HEK293 (cell line): Measurements from ENCODE around the gene RPL10.

Experiments
- CTCF ChIA-PET: fragments of 350-600 bp; formaldehyde crosslinking; extraction: SDS; loops from one replicate; lab custom pipeline; 2021; ENCODE audit warnings: antibody characterized with exemption; lab: Yijun Ruan, JAX
- POLR2A ChIA-PET: fragments of 300-600 bp; formaldehyde crosslinking; extraction: SDS; loops from one replicate; lab custom pipeline; 2020; ENCODE audit warnings: antibody characterized with exemption, inconsistent platforms; lab: Yijun Ruan, JAX
- H3K27ac ChIP-seq: fragments of 200-500 bp; sonication (Bioruptor generic); 2 replicates; pipeline ENCODE4 v1.5.1; 2014; ENCODE audit warnings: low read depth, low read length, control low read depth, inconsistent platforms; ENCODE audit errors: extremely low read depth
- H3K36me3 ChIP-seq, 2 experiments: fragments of 200-500 bp in 1 of 2; sonication (Bioruptor generic) in 1 of 2; 1 replicate in 1 of 2; 2 replicates in 1 of 2; pipeline ENCODE4 v1.5.1; 2014 to 2017; ENCODE audit warnings: inconsistent platforms in 2 of 2, low read length in 2 of 2; ENCODE audit not compliant: control insufficient read depth in 2 of 2, insufficient read depth in 1 of 2
- H3K4me1 ChIP-seq: fragments of 200-500 bp; sonication (Bioruptor generic); 2 replicates; pipeline ENCODE4 v1.5.1; 2014; ENCODE audit warnings: mild to moderate bottlenecking, low read length, inconsistent platforms; ENCODE audit not compliant: control insufficient read depth, insufficient read depth
- H3K4me3 ChIP-seq: 2 replicates; pipeline ENCODE4 v1.5.1; 2011; ENCODE audit warnings: low read depth, mild to moderate bottlenecking, control low read depth, low read length, moderate library complexity
- H3K9me3 ChIP-seq: fragments of 200-500 bp; sonication (Bioruptor generic); 2 replicates; pipeline ENCODE4 v1.5.1; 2014; ENCODE audit warnings: low read depth, low read length, inconsistent platforms; ENCODE audit not compliant: control insufficient read depth, insufficient read depth
- BCL11B ChIP-seq: fragments of 450-650 bp; formaldehyde crosslinking; IDR thresholded peaks from 2 replicates; pipeline ENCODE4 v1.5.1; 2016; ENCODE audit warnings: low read depth, missing biosample characterization, missing genetic modification characterization
- GLI4 ChIP-seq: fragments of 450-650 bp; formaldehyde crosslinking; IDR thresholded peaks from 2 replicates; pipeline ENCODE4 v1.5.1; 2016; ENCODE audit warnings: missing biosample characterization, missing genetic modification characterization
- HIC1 ChIP-seq: fragments of 450-650 bp; formaldehyde crosslinking; IDR thresholded peaks from 2 replicates; pipeline ENCODE4 v1.5.1; 2016; ENCODE audit warnings: missing biosample characterization, missing genetic modification characterization
- KLF8 ChIP-seq: fragments of 450-650 bp; formaldehyde crosslinking; IDR thresholded peaks from 2 replicates; pipeline ENCODE4 v1.5.1; 2016; ENCODE audit warnings: missing biosample characterization, missing genetic modification characterization
- MYNN ChIP-seq: fragments of 450-650 bp; formaldehyde crosslinking; IDR thresholded peaks from 2 replicates; pipeline ENCODE4 v1.5.1; 2016; ENCODE audit warnings: missing biosample characterization, missing genetic modification characterization, borderline replicate concordance
- PRDM1 ChIP-seq: fragments of 450-650 bp; formaldehyde crosslinking; IDR thresholded peaks from 2 replicates; pipeline ENCODE4; 2016; ENCODE audit warnings: missing biosample characterization, missing genetic modification characterization
- WT1 ChIP-seq: fragments of 450-650 bp; formaldehyde crosslinking; IDR thresholded peaks from 2 replicates; pipeline ENCODE4 v1.5.1; 2016; ENCODE audit warnings: missing biosample characterization, missing genetic modification characterization
- ZNF133 ChIP-seq: fragments of 450-650 bp; formaldehyde crosslinking; IDR thresholded peaks from 2 replicates; pipeline ENCODE4 v1.5.1; 2016; ENCODE audit warnings: missing biosample characterization, missing genetic modification characterization
- ZNF16 ChIP-seq: fragments of 450-650 bp; formaldehyde crosslinking; IDR thresholded peaks from 2 replicates; pipeline ENCODE4 v1.5.1; 2016; ENCODE audit warnings: low read depth, missing biosample characterization, missing genetic modification characterization
- ZNF24 ChIP-seq: fragments of 450-650 bp; formaldehyde crosslinking; IDR thresholded peaks from 2 replicates; pipeline ENCODE4 v1.5.1; 2016; ENCODE audit warnings: missing biosample characterization, missing genetic modification characterization
- ZNF302 ChIP-seq: fragments of 450-650 bp; formaldehyde crosslinking; IDR thresholded peaks from 2 replicates; pipeline ENCODE4 v1.5.1; 2016; ENCODE audit warnings: missing biosample characterization, missing genetic modification characterization, low read depth
- ZNF335 ChIP-seq: fragments of 450-650 bp; formaldehyde crosslinking; conservative IDR thresholded peaks from 2 replicates; pipeline ENCODE4 v1.5.1; 2016; ENCODE audit warnings: missing biosample characterization, missing genetic modification characterization
- ZNF510 ChIP-seq: fragments of 450-650 bp; formaldehyde crosslinking; IDR thresholded peaks from 2 replicates; pipeline ENCODE4 v1.5.1; 2018; ENCODE audit warnings: mild to moderate bottlenecking, missing genetic modification characterization, missing biosample characterization; ENCODE audit not compliant: insufficient replicate concordance
- ZNF513 ChIP-seq: fragments of 450-650 bp; IDR thresholded peaks from 2 replicates; pipeline ENCODE4 v1.5.1; 2018; ENCODE audit warnings: missing biosample characterization, missing genetic modification characterization
- ZNF530 ChIP-seq: fragments of 450-650 bp; formaldehyde crosslinking; IDR thresholded peaks from 2 replicates; pipeline ENCODE4 v1.5.1; 2016; ENCODE audit warnings: low read depth, missing biosample characterization, missing genetic modification characterization
- ZNF626 ChIP-seq: fragments of 450-650 bp; sonication (Bioruptor Pico); formaldehyde crosslinking; IDR thresholded peaks from 2 replicates; pipeline ENCODE4 v1.5.1; 2018; ENCODE audit warnings: missing biosample characterization, missing genetic modification characterization, inconsistent platforms
- ZNF76 ChIP-seq: fragments of 450-650 bp; formaldehyde crosslinking; IDR thresholded peaks from 2 replicates; pipeline ENCODE4; 2016; ENCODE audit warnings: low read depth, missing biosample characterization, missing genetic modification characterization, borderline replicate concordance
- ZNF830 ChIP-seq: fragments of 450-650 bp; IDR thresholded peaks from 2 replicates; pipeline ENCODE4 v1.5.0; 2018; ENCODE audit warnings: missing biosample characterization, missing genetic modification characterization, low read depth, mild to moderate bottlenecking, moderate library complexity
- TF ChIP-seq, protein P1 (sequence below): fragments of 450-650 bp; formaldehyde crosslinking; IDR thresholded peaks from 2 replicates; pipeline ENCODE4 v1.5.1; 2016; ENCODE audit warnings: missing biosample characterization, missing genetic modification characterization
- TF ChIP-seq, protein P2 (sequence below): fragments of 450-650 bp; formaldehyde crosslinking; IDR thresholded peaks from 2 replicates; pipeline ENCODE4 v1.5.1; 2016; ENCODE audit warnings: missing biosample characterization, missing genetic modification characterization

RPL10 gene

DNA sequence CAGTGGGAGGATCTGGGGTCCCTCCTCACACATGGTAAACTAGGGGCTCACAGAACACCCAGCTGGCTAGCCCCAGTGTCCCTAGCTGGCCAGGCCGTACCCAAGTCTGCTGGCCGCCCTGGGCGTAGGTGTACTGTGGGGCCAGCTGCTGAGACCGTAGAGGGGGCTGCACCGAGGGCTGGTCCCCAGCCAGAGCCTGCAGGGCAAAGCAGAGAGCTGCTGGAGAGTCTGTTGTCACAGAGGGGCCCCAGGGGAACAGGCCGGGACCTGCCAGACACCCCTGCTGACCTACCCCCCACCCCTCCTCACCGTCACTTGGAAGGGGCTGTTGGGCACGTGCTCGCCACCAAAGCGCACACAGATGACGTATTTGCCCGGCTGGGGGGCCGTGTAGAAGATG, 43.7 kb upstream of the RPL10 start:
- Histone ChIP-seq H3K36me3 (peaks cover 3 to 100% of the 10 kb centered on the region in 2 experiments; a peak in 1 of 3 replicates), H3K9me3 (no peaks in the 10 kb centered on the region), H3K4me1 (no peaks in the 10 kb centered on the region), H3K4me3 (no peak overlapping the region), H3K27ac (no peak overlapping the region)
- CTCF ChIA-PET = no interaction called here
- POLR2A ChIA-PET = interaction anchor here (0.9 to 1.6 kb wide), 3 partner anchors 8 to 17 kb away, joined by 4 to 6 read pairs (median 5); no protein-coding TSS in a partner anchor
- TF ChIP-seq ZNF510 (tag by site-specific recombination) = no peak
- TF ChIP-seq ZNF133 = no peak
- no peak for TF ChIP-seq ZNF626 (tag by site-specific recombination)
- TF ChIP-seq GLI4 = no peak
- no peak for TF ChIP-seq ZNF302 (tag by site-specific recombination)
- TF ChIP-seq BCL11B (tag by site-specific recombination) = no peak
- TF ChIP-seq ZNF76 (tag by site-specific recombination) = no peak
- TF ChIP-seq, protein P1, sequence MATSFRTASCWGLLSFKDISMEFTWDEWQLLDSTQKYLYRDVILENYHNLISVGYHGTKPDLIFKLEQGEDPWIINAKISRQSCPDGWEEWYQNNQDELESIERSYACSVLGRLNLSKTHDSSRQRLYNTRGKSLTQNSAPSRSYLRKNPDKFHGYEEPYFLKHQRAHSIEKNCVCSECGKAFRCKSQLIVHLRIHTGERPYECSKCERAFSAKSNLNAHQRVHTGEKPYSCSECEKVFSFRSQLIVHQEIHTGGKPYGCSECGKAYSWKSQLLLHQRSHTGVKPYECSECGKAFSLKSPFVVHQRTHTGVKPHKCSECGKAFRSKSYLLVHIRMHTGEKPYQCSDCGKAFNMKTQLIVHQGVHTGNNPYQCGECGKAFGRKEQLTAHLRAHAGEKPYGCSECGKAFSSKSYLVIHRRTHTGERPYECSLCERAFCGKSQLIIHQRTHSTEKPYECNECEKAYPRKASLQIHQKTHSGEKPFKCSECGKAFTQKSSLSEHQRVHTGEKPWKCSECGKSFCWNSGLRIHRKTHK (tag by site-specific recombination) = no peak
- no peak for TF ChIP-seq ZNF16 (tag by site-specific recombination)
- TF ChIP-seq MYNN (tag by site-specific recombination) = no peak
- no peak for TF ChIP-seq ZNF513 (tag by site-specific recombination)
- TF ChIP-seq ZNF24 (tag by site-specific recombination) = no peak
- no peak for TF ChIP-seq ZNF530 (tag by site-specific recombination)
- no peak for TF ChIP-seq WT1 (tag by site-specific recombination)
- TF ChIP-seq, protein P2, sequence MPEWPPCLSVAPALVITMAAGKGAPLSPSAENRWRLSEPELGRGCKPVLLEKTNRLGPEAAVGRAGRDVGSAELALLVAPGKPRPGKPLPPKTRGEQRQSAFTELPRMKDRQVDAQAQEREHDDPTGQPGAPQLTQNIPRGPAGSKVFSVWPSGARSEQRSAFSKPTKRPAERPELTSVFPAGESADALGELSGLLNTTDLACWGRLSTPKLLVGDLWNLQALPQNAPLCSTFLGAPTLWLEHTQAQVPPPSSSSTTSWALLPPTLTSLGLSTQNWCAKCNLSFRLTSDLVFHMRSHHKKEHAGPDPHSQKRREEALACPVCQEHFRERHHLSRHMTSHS (tag by site-specific recombination) = no peak
- TF ChIP-seq PRDM1 = no peak

DNA sequence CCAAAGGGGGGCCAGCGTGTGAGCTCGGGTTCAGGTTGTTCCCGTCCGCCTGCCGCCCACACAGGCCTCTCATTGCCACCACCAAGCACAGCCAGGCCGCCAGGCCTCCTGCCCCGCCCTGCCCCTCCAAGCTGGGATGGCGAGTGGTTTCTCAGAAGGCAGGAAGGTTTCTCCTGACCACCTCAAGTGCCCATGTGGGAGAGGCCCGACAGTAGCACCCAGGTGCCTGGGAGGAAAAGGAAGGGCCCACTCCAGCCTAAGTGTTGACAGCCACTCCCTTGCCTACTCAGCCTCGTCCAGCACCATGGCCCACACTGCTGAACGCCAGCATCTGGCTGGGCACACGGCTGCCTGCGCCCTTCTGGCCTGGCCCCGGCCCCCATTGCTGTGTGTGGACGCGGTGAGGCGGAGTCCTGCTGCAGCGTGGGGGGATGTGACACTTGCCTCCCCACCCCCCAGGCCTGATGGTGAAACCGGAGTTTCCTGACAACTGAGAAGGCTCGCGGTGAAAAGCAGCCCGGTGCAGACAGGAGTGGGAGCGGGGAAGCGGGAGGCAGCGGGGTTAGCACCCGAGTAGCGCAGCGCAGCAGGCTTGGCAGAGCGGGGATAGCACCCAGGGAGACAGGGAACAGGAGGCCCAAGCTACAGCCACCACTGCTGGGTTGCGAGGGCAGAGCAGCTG, 42.9 kb upstream of the RPL10 start:
- CTCF ChIA-PET = no interaction called here
- H3K4me1 ChIP-seq = no peaks in the 10 kb centered on the region
- H3K9me3 ChIP-seq = no peaks in the 10 kb centered on the region
- peaks cover 3 to 100% of the 10 kb centered on the region in 2 experiments; a peak in 1 of 3 replicates for H3K36me3 ChIP-seq
- H3K4me3 ChIP-seq = no peak overlapping the region
- H3K27ac ChIP-seq = no peak overlapping the region
- POLR2A ChIA-PET = interaction anchor here (0.7 to 1.5 kb wide), 5 partner anchors 8 to 135 kb away, joined by 3 to 7 read pairs (median 3); partner anchors contain the start of gene SLC10A3
- TF ChIP-seq KLF8 (tag by site-specific recombination) (0 out of 2 replicates have a peak, but pooled peaks have one; percentile 12), ZNF335 (tag by site-specific recombination) (no peak), ZNF830 (tag by site-specific recombination) (no peak), HIC1 (tag by site-specific recombination) (peak; percentile 26; the same call in 1 of the 2 replicates)
